GM21515 (cell line): ENCODE measurements around the gene LIN7C.

Experiments used
- ATAC-seq: cut with Tn5 transposase; IDR thresholded peaks from one replicate; pipeline ENCODE4 v1.9.1; 2021; ENCODE audit not compliant: unreplicated experiment

LIN7C gene

GRCh38 chr11:27512238-27512637 lies 5.7 kb upstream of the LIN7C start:
- no peak for ATAC-seq

GRCh38 chr11:27509908-27510307 lies 3.3 kb upstream of the LIN7C start:
- ATAC-seq = no peak

GRCh38 chr11:27507557-27508322 lies 1.2 kb upstream of the LIN7C start:
- no peak for ATAC-seq

- ATAC-seq = no peak
These were observed 788 bp downstream of the LIN7C start for GRCh38 chr11:27505781-27506180.

GRCh38 chr11:27504205-27504604 lies 2.4 kb downstream of the LIN7C start:
- ATAC-seq = no peak

GRCh38 chr11:27501100-27501499 lies 5.5 kb downstream of the LIN7C start:
- no peak for ATAC-seq

GRCh38 chr11:27497911-27498310 lies 8.7 kb downstream of the LIN7C start:
- ATAC-seq = no peak

- peak; percentile 67 for ATAC-seq
These were observed 9.2 kb downstream of the LIN7C start for GRCh38 chr11:27497284-27497866.

GRCh38 chr11:27496461-27496860 lies 10.1 kb downstream of the LIN7C start:
- ATAC-seq = no peak

GRCh38 chr11:27495710-27496300 lies 10.8 kb downstream of the LIN7C start:
- ATAC-seq = no peak

- no peak for ATAC-seq
These were observed 17.5 kb downstream of the LIN7C start for GRCh38 chr11:27489092-27489491.

GRCh38 chr11:27487706-27488105 lies 18.9 kb downstream of the LIN7C start:
- no peak for ATAC-seq

GRCh38 chr11:27485930-27486773 lies 20.4 kb downstream of the LIN7C start:
- peak; percentile 76 for ATAC-seq

- ATAC-seq = no peak
These were observed 23.8 kb downstream of the LIN7C start for GRCh38 chr11:27482793-27483192.

GRCh38 chr11:27481992-27482391 lies 24.6 kb downstream of the LIN7C start:
- ATAC-seq = no peak

GRCh38 chr11:27477831-27478230 lies 28.7 kb downstream of the LIN7C start:
- no peak for ATAC-seq

- ATAC-seq = no peak
These were observed 29.3 kb downstream of the LIN7C start for GRCh38 chr11:27477243-27477642.

GRCh38 chr11:27475622-27476021 lies 30.9 kb downstream of the LIN7C start:
- no peak for ATAC-seq

- no peak for ATAC-seq
These were observed 33.6 kb downstream of the LIN7C start for GRCh38 chr11:27473017-27473406.

GRCh38 chr11:27472398-27473016 lies 34.1 kb downstream of the LIN7C start, which contains the start of gene LGR4:
Gene LGR4, minus strand, starts transcription at chr11:27472790. Its CDS starts 488 bp downstream, at chr11:27472302.
- ATAC-seq = peak; percentile 76
